HG02938 (cell line): ENCODE results near the gene PNPLA3.
"Not testable (repeated sequence)": the region's sequence is repeated elsewhere in the genome, so short reads cannot be mapped to it uniquely, and the experiment has no call there.

Source experiments
- ATAC-seq: cut with Tn5 transposase; IDR thresholded peaks from one replicate; pipeline ENCODE4 v1.9.1; 2021; ENCODE audit warnings: mild to moderate bottlenecking, moderate library complexity; ENCODE audit not compliant: unreplicated experiment

PNPLA3 gene

DNA sequence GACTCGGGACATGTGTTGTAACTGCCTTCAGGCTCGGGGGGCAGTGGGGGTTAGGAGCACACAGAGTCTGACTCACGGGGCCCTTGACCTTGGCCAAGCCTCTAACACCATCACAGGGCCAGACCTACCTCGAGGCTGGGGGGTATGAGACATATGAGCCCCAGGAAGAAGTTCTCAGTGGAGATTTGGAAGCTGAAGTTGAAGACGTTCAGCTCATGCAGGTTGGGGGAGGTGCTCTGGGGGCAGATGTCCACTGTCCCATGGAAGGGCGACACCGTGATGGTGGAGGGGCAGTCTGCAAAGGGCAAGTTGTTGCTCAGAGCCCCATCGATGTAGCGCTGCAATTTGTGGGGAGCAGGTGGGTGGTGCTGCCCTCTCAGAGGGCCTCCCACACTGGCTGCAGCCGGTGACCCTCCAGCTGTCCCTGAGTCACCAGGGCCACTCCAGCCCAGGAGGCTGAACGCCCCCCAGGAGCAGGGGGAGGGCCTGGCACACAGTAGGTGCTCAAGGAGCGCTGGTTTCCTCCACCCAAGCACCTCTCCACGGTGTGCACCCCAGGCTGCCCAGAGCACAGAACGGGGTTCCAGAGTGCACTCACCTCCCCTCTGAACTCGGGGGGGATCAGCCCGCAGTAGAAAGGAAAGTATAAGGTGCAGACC, 34.3 kb upstream of the PNPLA3 start:
- ATAC-seq = no peak

GRCh38 chr22:43889860-43890253, 33.7 kb upstream of the PNPLA3 start:
- ATAC-seq = no peak

GRCh38 chr22:43890901-43891331, 32.7 kb upstream of the PNPLA3 start:
- no peak for ATAC-seq

GRCh38 chr22:43891360-43892182, 32.0 kb upstream of the PNPLA3 start, which contains the start of gene PNPLA5:
PNPLA5 (minus strand) TSS chr22:43892013; CDS start chr22:43891880, 133 bp downstream.
- ATAC-seq = no peak

DNA sequence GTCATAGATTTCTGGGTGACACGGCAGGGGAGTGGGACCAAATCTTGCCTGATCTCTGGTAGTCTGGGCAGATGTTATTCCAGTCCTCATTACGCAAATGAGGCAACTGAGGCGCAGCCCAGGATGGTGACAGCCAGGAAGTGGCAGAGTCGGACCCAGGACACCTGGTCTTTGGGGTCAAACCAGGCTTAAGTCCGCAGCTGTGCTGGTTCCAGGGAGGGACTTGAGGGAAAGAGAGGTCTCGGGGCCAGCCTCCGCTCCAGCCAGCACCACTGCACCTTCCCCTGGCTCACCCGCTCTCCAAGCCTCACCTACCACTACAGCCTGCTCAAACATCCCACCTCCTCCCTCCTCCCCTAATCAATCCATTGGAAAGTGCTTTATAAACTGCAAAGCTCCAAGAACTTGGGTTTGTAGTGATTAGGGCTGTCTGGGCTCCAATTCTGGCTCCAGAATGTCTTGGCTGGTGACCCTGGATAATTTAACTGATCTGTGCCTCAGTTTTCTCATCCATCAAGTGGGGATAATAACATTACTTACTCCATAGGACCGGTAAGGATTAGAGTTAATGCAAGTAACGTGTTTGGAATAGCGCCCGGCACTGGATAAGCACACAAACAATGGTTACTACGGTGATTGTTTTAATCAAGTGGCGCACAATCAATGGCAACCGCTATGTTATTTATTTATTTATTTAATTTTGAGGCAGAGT, 31.3 kb upstream of the PNPLA3 start:
- no peak for ATAC-seq

GRCh38 chr22:43893266-43893665, 30.3 kb upstream of the PNPLA3 start:
- ATAC-seq = no peak

- no peak for ATAC-seq
Observed at GRCh38 chr22:43894122-43894521, 29.5 kb upstream of the PNPLA3 start.

DNA sequence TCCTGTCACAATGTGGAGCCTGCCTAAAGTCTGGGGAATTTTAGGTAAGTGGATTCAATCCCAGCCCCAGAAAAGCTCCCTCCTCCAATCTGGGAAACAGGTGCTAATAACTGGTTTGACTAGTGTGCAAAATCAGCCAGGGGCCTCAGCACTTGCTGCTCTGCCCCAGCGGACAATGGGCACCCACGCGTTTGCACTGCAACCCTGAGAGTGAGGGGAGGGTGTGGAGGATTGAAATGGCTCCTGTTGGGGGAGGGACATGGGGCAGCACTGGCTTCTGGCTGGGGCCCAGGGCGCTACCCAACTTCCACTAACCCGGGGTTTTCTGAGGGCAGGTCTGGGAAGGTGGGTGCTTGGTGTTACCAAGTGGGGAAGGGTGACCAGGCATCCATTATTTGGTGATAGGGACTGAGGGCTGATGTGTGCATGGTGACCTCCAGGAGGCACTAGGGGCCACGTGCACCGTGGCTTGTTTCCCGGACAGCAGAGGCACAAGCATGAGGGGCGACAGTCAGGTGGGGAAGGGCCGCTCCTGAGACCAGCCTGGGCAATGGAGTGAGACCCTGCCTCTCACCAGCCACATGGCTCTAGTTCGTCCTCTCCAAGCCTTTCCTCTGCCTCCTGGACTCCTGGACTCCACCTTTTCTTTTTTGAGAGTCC, 27.5 kb upstream of the PNPLA3 start:
- no peak for ATAC-seq

DNA sequence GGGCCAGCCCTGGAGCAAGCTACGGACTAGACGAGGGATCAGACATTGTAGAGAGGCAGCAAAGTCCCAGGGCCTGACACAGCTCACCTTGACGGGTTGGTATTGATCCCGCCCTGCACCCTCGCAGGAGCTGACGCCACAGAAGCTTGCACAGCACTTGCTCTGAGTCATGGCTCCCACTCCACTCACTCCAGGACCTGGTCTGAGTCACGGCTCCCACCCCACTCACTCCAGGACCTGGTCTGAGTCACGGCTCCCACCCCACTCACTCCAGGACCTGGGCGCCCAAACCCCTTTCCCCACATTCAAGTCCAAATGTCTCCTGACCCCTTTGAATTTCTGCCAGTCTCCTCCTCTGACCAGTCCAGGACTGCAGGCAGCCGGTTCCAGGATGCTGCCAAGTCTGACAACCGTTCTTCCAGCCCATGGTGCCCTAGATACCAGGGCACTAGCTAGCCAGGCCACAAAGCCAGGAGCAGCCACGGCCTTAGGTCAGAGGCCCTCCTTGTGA, 25.8 kb upstream of the PNPLA3 start:
- ATAC-seq = no peak

GRCh38 chr22:43900206-43900605, 23.4 kb upstream of the PNPLA3 start:
- ATAC-seq = no peak

DNA sequence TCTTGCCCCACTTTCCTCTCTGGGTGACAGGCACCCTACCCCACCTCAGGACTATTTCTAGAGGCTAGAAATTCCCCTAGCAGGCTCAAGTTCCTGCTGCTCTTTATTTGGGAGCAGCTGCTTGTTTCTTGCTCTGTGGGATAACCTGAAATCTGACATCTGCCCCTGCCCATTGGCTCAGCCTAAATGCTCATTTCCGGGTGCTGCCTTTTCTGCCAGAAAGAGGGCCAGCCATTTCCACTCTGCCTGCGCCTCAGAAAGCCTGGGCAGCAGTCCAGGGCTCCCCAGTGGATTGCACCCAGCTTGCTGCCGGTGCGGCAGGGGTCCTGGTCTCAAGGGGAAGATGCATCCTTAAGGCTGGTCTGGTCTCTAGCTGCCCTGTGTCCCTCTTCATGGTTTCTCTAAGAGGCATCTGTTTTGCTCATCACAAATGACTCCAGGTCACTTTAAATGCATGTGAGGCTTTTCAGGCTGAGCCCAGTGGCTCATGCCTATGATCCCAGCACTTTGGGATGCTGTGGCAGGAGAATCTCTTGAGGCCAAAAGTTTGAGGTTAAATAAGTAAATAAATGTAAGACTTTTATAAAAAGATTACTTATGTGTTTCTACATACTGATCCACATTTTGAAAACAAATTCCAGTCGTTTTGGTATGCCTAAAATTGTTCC, 21.5 kb upstream of the PNPLA3 start:
- ATAC-seq = no peak

GRCh38 chr22:43903033-43903432, 20.6 kb upstream of the PNPLA3 start:
- not testable (repeated sequence) for ATAC-seq

DNA sequence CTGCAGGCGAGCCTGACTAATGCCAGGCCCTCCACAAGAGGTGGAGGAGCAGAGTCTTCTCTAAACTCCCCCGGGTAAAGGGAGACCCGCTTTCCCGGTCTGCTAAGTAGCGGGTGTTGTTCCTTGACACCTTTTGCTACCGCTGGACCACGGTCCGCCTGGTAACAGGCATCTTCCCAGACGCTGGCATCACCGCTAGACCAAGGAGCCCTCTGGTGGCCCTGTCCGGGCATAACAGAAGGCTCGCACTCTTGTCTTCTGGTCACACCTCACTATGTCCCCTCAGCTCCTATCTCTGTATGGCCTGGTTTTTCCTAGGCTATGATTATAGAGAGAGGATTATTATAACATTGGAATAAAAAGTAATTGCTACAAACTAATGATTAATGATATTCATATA, 19.2 kb upstream of the PNPLA3 start:
- ATAC-seq = not testable (repeated sequence)

- ATAC-seq = no peak
Observed at GRCh38 chr22:43905681-43906080, 17.9 kb upstream of the PNPLA3 start.

GRCh38 chr22:43909708-43910107, 13.9 kb upstream of the PNPLA3 start:
- ATAC-seq = no peak

DNA sequence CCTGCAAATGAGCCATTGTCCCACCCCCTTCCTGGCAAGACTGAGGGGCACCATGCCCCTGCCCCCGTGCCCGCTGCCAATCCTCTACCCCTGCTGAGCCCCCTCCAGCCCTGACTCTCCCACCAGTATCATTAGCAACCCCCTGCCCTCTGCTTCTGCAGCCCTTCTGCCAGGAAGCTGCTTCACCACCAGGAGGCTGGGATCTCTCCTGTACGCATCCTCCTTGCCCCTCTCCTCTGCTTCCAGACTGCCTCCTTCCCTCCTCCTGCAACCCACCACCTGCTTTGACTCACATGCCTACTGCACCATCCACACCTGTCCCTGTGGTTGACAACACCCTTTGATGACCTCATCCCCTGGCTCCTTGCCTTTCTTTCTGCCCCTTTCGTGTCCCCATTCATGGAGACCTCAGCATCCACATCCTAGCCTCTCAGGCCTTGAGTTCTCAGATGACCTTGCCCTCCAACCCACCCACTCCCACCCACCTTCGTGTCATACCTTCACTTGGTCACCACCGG, 13.4 kb upstream of the PNPLA3 start:
- ATAC-seq = no peak

- no peak for ATAC-seq
Observed at GRCh38 chr22:43911351-43911750, 12.3 kb upstream of the PNPLA3 start.

GRCh38 chr22:43917521-43917920, 6.1 kb upstream of the PNPLA3 start:
- no peak for ATAC-seq

DNA sequence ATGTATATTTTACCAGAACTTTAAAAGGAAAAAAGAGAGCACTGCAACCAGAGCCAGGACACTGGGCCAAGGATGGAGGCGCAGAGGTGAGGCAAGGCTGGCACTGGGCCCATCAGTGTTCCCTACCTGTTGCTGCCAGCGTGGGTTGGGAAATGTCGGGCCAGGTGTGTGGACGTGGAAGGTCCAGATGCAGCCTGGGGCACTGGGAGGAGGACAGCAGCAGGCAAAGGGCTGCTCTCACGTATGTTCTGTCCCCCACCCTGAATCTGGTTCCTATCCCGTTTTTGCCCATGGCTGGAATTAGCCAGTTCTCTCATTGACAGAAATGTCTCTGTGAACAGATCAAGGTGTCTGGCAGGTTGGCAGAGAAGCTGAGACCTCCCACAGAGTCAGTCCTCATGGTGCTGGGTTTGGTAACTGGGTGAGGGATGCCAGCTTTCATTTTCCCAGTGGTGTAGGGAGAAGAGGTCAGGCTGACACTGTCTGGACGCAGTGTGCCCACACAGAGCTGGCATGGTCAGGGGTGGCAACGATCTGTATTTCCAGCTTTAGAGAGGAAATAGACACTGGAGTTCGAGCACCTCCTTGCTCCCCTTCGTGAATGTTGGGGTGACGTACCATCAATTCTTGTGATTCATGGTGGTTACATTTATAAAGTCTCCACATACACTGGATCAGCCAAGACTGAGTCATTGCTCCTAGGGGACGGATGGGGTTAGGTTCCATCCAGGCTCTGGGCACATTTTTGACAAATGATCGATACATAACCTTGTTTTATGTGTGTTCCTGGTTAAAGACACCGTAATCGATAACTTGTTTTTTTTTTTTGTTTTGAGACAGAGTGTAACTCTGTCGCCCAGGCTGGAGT, 4.3 kb upstream of the PNPLA3 start:
- no peak for ATAC-seq
